GM20431 (cell line): ENCODE measurements around the gene C13orf46.

ENCODE experiments used
- in situ Hi-C: fragments of 300-500 bp; cut with MseI, MboI; formaldehyde crosslinking; loops from one replicate; pipeline ENCODE4 v1.15.0; 2020; ENCODE audit warnings: low sequenced_read_pairs; ENCODE audit not compliant: unreplicated experiment

The C13orf46 gene

DNA sequence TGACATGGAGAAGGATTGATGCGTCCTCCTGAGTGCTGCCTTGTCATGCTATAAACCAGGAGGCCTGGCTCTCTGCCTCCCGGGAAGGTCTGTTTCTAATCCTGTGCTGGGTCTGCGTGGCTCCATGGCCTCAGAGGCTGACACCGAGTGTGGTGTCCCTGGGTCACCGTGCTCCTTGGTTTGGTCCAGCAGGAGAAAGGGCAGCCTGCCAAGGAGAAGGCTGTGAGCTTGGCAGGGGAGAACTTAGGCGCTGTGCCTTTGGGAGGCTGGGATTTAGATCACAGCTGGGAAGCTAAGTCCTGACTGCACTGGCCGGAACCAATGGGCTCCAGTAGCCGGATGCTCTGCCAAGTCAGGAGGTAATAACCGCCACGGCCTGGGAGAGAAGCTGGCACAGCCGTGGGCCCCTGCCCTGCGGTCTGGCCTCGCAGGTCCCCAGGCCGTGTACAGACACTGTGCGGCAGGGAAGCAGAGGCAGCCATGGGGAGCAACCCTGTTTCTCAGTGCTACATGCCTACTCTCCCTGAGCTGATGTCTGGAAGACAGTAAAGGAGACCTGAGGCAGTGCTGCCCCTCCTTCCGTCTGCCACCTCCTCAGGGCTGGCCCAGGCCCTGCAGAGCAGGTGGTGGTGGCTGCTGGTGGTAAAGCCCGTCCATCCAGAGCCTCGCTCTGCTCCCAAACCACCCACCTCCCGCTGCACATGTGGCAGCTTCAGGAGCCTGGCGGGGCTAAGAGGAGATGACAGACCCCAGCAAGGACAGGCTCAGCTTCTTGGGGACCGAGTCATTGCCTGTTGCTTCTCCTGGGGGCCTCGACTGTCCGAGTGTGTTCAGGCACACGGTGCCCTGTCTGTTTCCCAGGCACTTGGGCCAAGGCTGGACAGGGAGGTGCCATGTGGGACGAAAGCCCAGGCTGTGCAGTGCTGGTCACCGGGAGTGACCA, 44.9 kb downstream of the C13orf46 start:
- in situ Hi-C loops = no loop called here

DNA sequence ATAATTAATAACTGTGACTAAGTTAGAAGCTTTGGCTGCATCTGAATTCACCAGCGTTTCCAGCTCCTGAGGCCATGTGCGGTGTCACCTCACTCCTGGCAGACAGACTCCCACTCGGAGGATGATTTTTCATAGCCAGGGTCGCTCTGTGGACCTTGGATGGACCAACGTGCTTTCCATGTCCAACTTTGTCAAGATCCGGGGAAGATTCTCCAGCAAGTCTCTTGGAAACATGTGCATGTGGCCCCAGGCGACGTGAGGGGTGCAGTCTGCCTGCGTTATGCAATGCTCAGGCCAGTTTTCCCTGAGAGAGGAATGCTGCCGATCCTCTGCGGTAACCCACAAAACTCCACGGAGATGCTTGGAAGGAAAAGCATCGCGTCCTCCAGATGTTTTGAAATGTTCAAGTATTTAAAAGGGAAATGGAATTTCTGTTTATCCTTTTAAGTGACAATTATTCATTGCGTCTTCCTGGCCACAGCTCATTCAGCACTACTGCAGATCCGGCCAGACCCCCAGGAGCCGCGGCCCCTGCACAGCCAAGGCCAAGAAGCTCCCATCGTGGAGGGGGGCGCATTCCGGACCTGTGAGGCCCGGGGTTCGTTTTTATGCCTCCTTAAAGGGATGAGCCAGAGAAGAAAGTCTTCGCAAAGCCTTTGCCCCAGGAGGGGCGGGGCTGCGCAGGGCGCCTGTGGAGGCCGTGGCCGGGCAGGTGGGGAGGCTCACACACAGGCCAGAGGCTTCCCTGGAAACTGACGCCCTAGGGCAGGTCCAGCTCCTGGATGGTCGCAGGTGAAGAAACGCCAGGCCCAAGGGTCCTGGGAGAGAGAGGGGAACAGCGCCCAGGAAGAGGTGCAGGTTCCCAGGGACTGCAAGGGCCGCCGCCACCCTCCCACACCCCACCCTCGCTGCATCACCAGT, 46.0 kb downstream of the C13orf46 start:
- in situ Hi-C loops = no loop called here

DNA sequence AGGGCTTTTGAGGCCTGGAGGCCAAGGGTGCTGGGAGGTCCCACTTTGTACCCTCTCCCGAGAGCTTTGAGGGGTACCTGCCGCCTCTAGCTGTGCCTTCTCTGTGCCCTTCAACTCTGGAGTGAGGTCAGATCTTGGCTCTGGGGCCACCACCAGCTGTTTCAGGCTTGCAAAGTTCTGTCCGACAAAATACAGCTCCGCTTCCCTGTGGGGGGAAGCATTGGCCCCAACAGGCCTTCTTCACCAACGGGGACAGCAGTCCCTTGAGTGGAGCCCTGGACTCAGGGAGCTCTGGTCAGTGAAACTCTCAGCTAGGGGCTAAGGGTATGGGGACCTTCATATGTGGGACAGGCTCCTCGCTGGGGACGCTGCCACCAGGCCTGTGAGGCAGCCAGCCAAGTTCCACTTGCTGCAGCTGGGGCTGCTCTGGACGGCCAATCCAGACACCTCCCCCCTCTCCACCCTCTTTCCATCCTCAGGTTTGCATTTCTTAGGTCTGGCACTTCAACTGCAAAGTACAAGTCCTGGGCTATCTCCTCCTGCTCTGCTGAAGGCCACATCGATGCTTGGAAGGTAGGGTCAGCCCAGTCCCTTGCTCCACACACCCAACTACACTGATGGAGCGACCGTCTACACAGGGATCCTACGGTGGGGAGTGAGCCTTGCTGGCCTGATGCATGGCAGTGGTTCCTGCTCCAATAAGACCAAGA, 46.8 kb downstream of the C13orf46 start:
- in situ Hi-C loops = no loop called here

DNA sequence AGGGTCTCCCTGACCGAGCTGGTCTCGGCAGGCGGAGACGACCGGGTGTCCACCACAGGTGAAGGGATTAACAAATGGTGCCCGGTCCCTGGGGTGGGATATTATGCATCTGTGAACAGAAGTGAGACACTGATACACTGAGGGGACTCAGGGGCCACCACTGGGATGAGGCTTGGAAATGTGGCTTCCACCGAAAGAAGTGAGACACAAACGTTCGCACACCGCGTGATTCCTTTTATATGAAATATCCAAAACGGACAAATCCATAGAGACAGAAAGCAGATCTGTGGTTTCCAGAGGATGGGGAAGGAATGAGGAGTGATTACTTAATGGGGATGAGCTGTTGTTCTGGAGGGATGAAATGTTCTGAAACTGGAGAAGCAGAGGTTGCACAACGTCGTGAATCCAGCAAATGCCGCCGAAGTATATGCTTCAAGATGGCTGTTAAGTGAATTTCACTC, 47.5 kb downstream of the C13orf46 start:
- in situ Hi-C loops = no loop called here

DNA sequence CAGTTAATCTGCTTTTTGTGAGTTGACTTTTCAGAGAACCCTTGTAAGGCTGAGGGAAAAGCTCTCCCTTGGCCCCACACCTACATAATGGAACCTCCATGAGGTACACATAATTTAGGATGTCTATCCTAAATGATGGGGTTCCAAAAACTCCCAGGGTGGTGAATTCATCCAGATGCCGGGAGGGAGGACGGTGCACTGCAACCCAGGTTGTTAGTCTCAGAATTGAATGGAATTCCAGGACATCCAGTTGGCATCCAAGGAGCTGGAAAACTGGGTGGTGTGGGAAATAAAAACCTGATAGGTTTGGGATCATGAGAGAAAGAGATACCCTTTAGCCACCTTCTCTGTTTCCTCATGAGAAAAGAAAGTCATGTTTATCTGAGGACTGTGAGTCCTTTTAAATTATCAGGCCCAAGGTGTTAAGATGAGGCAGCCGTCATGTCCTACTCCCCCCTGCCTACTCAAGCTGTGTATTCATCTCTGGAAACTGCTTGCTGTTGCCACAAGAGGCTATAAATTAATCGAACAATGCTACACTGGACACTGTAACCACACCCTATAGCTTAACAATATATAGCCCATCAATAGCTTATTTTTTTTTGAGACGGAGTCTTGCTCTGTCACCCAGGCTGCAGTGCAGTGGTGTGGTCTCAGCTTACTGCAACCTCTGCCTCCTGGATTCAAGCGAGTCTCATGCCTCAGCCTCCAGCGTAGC, 49.5 kb downstream of the C13orf46 start:
- in situ Hi-C loops = no loop called here

DNA sequence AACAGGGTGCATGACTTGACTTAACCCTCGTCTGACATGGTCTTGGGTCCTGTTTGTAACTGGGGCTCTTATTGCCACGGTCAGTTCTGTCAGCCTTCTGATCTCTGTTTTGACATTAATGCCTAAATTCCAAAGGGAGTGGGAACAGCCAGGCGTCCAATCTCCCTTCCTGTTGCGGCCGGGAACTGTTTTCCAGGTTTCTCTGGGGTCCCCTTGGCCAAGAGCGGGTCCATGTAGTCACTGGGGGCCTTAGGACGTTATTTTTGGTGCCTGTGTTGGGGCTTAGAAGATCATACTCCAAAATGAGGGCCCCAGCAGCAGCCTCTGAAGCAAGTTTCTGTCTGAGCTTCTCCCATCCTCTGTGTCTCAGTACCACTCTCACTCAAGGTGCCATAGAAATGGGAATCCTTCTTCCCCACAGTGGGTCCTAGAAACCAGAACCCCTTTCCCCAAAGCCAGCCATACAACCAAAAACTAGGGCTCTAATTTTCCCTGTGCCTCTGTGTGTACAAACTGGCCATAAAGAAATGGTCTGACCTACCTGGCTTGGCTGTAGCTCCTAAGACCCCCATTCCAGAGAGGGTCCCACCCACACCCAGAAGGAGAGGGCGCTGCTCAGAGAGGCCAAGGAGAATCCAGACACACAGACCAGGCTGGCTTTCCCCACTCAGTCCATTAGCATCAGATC, 50.4 kb downstream of the C13orf46 start:
- in situ Hi-C loops = no loop called here

DNA sequence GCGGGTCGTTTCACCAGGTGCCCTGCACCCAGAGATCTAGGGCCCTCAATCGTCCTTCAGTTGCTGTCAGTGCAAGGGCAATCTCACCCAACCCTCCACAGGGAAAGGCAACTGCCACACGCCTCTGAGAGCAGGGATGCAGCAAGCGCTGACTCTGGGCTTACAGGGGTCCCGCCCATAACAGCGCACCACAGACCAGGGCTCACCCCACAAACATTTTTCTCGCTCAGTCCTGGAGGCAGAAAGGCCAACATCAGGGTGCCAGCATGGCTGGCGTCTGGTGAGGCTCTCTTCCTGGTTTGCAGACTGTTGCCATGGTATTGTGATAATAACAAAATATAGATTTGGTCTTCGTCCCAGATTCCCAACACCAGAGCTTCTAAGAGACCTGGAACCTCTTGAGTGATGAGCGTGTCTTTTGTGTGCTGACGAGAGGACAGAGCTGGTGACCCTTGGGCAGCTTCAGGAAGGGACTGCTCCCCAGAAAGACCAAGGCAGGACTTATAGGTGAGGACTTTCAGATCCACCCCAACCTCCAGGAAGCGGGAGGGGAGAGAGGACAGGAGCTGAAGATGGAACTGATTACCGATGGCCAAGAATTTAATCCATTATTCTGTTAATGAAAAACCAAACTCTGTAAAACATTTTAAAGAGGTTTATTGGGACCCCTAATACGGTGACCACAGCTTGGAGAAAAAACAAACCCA, 51.3 kb downstream of the C13orf46 start:
- in situ Hi-C loops = no loop called here

DNA sequence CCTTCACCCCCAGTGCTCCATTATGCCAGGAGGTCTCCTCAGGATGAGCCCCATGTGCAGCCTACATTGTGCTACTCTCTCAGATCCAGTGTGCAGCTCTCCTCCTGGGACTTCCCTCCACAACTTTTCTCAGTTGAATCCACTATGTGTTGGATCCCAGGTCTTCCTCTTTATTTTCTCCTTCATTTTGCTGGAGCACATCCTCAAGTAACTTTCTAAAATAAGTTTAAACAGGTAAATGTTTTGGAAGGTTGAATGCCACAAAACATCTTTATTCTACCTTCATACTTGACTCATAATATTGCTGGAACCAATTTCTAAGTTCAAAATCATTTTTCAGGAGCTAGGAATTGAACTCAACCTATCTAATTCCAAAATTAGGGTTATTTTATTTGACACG, 52.1 kb downstream of the C13orf46 start:
- in situ Hi-C loops = no loop called here

DNA sequence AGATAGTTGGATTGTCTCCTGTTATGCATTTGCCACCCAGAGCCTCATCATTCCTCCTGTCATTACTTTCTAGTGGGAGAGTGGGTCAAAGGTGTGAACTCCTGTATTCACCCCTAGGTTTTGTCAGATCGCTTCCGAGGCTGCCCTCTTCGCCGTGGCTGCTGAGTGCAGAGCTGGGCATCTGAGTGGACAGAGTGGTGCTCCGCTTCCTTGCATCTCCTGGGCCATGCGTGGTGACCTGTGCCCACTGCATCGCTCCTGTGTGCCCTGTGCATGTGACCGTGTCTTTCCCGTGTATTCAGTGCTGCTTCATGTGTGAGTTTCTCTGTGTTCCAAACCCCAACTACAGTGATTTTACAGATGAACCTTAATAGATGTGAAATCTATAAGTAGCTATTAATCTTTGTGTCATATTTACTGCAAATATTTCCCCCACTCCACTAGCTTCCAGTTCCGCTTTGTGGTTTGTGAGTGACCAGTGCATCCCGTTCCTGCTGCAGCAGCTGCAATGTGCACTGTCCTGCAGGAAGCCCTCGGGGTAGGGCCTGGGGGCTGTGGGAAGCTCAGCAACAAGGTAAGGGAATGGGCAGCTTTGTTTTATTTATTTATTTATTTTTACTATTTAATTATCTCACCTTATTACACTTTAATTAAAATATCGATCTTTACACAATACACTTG, 53.1 kb downstream of the C13orf46 start:
- in situ Hi-C loops = no loop called here

DNA sequence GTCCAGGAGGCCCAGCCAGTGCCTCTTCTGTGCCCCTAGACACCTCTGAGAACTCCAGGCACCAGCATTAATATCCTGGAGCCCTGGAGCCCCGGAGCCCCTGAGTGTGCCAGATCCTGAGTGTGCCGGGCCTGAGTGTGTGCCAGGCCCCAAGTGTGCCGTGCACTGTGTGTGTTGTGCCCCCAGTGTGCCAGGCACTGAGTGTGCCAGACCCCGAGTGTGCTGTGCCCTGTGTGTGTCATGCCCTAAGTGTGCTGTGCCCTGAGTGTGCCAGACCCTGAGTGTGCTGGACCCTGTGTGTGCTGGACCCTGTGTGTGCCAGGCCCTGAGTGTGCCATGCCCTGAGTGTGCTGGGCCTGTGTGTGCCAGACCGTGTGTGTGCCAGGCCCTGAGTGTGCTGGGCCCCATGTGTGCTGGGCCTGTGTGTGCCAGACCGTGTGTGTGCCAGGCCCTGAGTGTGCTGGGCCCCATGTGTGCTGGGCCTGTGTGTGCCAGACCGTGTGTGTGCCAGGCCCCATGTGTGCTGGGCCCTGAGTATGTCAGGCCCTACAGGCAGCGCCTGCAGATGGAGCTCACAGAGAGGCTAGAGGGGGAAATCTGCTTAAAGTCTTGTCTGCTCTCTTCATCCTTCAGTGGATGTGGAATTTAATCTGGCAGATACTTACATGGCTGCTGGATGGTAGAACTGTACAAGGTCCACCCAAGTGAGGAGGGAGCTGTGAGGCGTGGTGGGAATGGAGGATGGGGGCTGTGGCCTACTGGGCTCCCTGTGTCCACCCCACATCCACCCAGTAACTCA, 53.9 kb downstream of the C13orf46 start:
- in situ Hi-C loops = no loop called here

DNA sequence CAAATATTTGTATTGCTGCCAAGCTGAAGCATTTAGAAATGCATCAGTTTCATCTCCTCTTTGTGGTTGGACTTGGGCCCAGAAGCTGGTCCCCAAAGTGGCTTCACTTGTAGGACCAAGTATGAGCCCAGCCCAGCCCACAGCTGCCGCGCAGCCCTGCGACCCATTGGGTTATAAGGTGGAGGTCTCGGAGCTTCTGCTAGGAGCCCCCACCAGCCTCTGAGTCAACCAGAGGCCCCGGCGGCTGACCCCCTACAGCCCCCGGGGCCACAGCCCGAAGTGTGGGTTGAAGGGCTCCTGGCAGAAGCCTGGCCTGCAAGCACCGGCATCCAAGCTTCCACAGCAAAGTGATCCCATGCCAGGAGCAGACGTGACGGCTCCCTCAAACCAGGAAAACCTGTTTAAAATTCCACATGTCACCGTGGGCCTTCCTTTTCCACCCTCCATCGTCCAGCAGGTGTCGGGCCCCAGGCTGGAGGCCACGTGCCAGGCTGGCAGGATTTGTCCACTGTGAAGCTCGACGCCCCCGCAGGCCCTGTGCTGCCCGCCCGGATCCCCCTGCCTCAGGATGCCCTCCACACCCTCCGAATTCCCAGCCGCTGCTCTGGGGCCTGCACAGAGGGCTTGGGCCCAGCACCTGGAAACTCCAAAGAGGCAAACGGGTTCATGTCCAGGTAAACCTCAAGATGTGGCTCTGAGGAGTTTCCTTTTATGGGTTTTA, 54.7 kb downstream of the C13orf46 start:
- in situ Hi-C loops = no loop called here

DNA sequence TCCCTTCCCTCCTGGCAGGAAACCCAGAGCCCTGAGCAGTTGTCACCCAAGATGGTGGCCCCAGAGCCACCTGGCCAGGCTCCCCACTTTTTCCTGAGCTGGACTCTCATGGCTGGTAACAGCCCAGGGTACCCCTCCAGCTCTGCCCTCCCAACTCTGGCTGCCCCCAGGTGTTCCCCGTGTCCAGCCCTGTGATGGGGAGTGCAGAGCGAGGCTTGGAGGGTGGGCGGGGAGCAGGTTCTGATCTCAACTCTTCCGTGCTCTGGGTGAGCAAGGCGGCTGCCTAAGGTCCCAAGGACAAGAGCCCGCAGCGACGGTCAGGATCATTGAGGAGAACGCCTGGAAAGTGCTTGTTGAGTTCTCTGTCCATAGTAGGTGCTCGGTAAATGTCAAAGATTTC, 55.3 kb downstream of the C13orf46 start:
- in situ Hi-C loops = no loop called here

DNA sequence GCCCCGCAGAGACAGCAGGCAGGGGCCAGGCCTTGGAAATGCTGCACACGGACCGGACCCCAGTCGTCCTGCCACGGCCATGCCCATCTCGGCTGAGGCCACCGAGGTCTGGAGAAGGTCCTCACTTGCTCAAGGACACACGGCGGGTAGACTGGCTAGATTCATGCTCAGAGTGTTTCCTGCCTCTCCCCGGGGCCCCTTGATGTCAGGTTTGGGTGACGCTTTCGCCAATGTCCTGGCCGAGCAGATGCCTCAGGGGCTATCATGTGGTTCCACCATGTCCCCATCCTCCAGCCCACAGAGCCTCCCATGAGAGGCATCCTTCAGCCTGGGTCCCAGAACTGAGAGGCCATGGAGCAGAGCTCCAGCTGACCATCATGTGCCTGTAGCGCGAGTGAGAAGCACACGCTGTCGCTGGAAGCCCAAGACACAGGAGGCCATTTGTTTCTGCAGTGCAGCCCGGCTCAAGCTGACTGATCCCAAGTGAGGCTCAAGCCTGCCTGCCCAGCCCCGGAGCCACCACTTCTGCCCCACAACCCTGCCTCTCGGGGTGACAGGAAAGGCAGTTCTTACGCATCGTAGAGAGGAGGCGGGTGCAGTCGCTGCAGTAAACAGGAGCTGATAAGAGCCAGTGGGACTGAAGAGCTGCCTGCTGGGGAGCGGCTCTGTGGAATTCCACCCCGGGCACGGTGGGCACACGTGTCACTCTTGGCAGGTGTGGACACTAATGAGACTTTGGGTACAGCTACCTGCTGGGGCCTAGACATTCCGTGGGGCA, 56.1 kb downstream of the C13orf46 start:
- in situ Hi-C loops = no loop called here

DNA sequence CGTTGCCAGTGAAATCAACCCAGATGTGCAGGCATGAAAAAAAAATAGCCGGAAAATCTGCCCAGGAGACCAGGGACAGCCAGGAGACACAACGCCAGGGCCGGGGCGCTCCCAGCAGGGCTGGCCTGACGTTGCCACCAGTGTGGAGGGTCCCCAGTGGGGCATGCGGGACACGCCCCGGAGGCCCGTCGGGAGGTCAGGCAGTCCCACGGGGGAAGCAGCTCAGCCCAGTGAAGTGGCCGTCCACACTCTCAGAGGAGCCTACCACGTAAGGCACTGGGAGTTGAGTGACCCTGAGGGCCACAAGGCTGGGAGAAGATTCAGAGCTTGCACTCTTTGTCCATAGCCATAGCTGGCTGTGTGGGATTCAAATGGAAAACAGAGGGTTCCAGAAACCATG, 56.8 kb downstream of the C13orf46 start:
- in situ Hi-C loops = no loop called here

DNA sequence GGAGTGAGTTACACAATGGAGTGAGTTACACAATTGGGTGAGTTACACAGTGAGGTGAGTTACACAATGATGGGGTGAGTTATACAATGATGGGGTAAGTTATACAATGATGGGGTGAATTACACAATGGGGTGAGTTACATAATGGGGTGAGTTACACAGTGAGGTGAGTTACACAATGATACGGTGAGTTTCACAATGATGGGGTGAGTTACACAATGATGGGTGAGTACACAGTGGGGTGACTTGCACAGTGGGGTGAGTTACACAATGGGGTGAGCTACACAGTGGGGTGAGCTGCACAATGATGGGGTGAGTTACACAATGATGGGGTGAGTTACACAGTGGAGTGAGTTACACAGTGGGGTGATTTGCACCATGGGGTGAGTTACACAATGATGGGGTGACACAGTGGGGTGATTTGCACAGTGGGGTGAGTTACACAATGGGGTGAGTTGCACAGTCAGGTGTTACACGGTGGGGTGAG, 57.5 kb downstream of the C13orf46 start:
- in situ Hi-C loops = no loop called here
